PC-9 (cell line): ENCODE measurements around the gene DCST2. TPM values are rescaled to one million over a fixed set of nuclear protein-coding genes. Genes with fewer than 3 reads are reported as not detected.
A peak's percentile ranks its signal among the peaks of the same experiment; 100 is the strongest.

Experiments
- BruUV-seq: library from RNA; stranded (reverse); fragments of 400-500 nt; replicated peaks from 2 replicates; lab custom pipeline; 2021; lab: Mats Ljungman, UMichigan
- CTCF ChIA-PET: fragments of 300-600 bp; sonication (Branson Sonifier 250); formaldehyde crosslinking; loops from one replicate; lab custom pipeline; 2022; ENCODE audit warnings: antibody characterized with exemption; lab: Charles Lee
- POLR2A ChIA-PET: fragments of 300-600 bp; sonication (Branson Sonifier 250); formaldehyde crosslinking; loops from one replicate; lab custom pipeline; 2022; ENCODE audit warnings: antibody characterized with exemption; ENCODE audit not compliant: unreplicated experiment; lab: Charles Lee
- DNase-seq, 2 experiments: peaks; one replicate each; pipeline versions ENCODE4 v3.0.0 to v3.0.0-alpha.2; 2015 to 2022; ENCODE audit warnings: mixed read lengths in 1 of 2
- H2AFZ ChIP-seq: fragments of 200-600 bp; sonication (generic); 2 replicates; pipeline ENCODE4 v1.8.1; 2017; ENCODE audit warnings: antibody characterized with exemption
- H3F3A ChIP-seq: fragments of 200-600 bp; sonication (generic); 2 replicates; pipeline ENCODE4 v1.8.1; 2017; ENCODE audit warnings: antibody characterized with exemption, mild to moderate bottlenecking, low read depth; ENCODE audit not compliant: insufficient read depth
- H3K27ac ChIP-seq: fragments of 200-600 bp; sonication (generic); 2 replicates; pipeline ENCODE4 v1.6.1; 2016; ENCODE audit warnings: mixed run types
- H3K27me3 ChIP-seq: fragments of 200-600 bp; sonication (generic); 2 replicates; pipeline ENCODE4 v1.6.1; 2016; ENCODE audit warnings: low read depth, mixed run types; ENCODE audit not compliant: insufficient read depth
- H3K36me3 ChIP-seq: fragments of 200-600 bp; sonication (generic); 2 replicates; pipeline ENCODE4 v1.6.1; 2016; ENCODE audit warnings: low read depth, mixed run types
- H3K4me1 ChIP-seq: fragments of 200-600 bp; sonication (generic); replicated peaks from 2 replicates; pipeline ENCODE4 v1.6.1; 2016; ENCODE audit warnings: mixed run types; ENCODE audit not compliant: insufficient read depth
- H3K4me2 ChIP-seq: fragments of 200-600 bp; sonication (generic); 2 replicates; pipeline ENCODE4 v1.6.1; 2017; ENCODE audit warnings: mixed run types
- H3K4me3 ChIP-seq: fragments of 200-600 bp; sonication (generic); 2 replicates; pipeline ENCODE4 v1.6.1; 2016; ENCODE audit warnings: mixed run types
- H3K79me2 ChIP-seq: fragments of 200-600 bp; sonication (generic); 2 replicates; pipeline ENCODE4 v1.6.1; 2017; ENCODE audit warnings: low read depth, mixed run types
- H3K9me2 ChIP-seq: fragments of 200-600 bp; sonication (generic); 2 replicates; pipeline ENCODE4 v1.8.1; 2017; ENCODE audit warnings: mild to moderate bottlenecking; ENCODE audit not compliant: insufficient read depth
- H3K9me3 ChIP-seq: fragments of 200-600 bp; sonication (generic); 2 replicates; pipeline ENCODE4 v1.8.1; 2016; ENCODE audit warnings: low read depth; ENCODE audit not compliant: insufficient read depth
- H4K20me1 ChIP-seq: fragments of 200-600 bp; sonication (generic); 2 replicates; pipeline ENCODE4 v1.8.1; 2017; ENCODE audit not compliant: insufficient read depth
- CTCF ChIP-seq: fragments of 200-600 bp; sonication (generic); conservative IDR thresholded peaks from 2 replicates; pipeline ENCODE4 v1.6.1; 2017; ENCODE audit warnings: mixed run types, antibody characterized with exemption, mild to moderate bottlenecking, moderate library complexity
- EZH2 ChIP-seq: fragments of 200-600 bp; sonication (generic); IDR thresholded peaks from 2 replicates; pipeline ENCODE4 v1.8.0; 2017; ENCODE audit warnings: antibody characterized with exemption, low read depth
- intact Hi-C: fragments of 100-400 bp; cut with micrococcal nuclease; formaldehyde crosslinking; loops from one replicate; pipeline ENCODE4 v1.10.0; 2022; ENCODE audit not compliant: unreplicated experiment
- microRNA-seq: library from miRNA; unstranded; fragments of <30 nt; microRNA quantifications from one replicate; pipeline ENCODE4 v1.2.0, GENCODE V29; 2021; ENCODE audit warnings: borderline number of aligned reads, borderline replicate concordance
- total RNA-seq: library from RNA; stranded (reverse); gene quantifications from 2 replicates; pipeline ENCODE4 v1.2.3, GENCODE V29; 2021

Gene DCST2
- total RNA-seq, 1 experiment from 2014 or later, result 4.4 TPM

GRCh38 chr1:154969246-154969645, 64.3 kb downstream of the DCST2 start:
- Histone ChIP-seq H3K79me2 (peaks cover 41% of the 10 kb centered on the region), H3K4me3 (peak overlapping the region; percentile 87; the same call in 1 of the 2 replicates), H4K20me1 (no peaks in the 10 kb centered on the region), H3K4me2 (peak overlapping the region; percentile 93), H3K36me3 (peaks cover 33% of the 10 kb centered on the region; the same call in 1 of the 2 replicates), H3K9me3 (no peaks in the 10 kb centered on the region), H3F3A (peaks cover 62% of the 10 kb centered on the region), H3K27me3 (no peaks in the 10 kb centered on the region), H3K27ac (no peak overlapping the region), H3K9me2 (no peaks in the 10 kb centered on the region), H2AFZ (no peak overlapping the region), H3K4me1 (peaks cover 44% of the 10 kb centered on the region)
- TF ChIP-seq CTCF, result no peak
- no peak for TF ChIP-seq EZH2
- POLR2A ChIA-PET, result interaction anchor here (0.7 kb wide), 1 partner anchor 26 kb away, joined by 8 read pairs; no protein-coding TSS in a partner anchor
- no peak for DNase-seq
- intact Hi-C loops, result no loop called here
- CTCF ChIA-PET, result interaction anchor here (0.5 kb wide), 1 partner anchor 616 kb away, joined by 4 read pairs; no protein-coding TSS in a partner anchor
- no TSS peak for BruUV-seq

- H3K9me3 ChIP-seq, result no peaks in the 10 kb centered on the region
- H2AFZ ChIP-seq, result no peak overlapping the region
- H3K79me2 ChIP-seq, result peaks cover 41% of the 10 kb centered on the region
- ChIA-PET CTCF (interaction anchor here (0.5 kb wide), 1 partner anchor 617 kb away, joined by 4 read pairs; no protein-coding TSS in a partner anchor), POLR2A (no interaction called here)
- intact Hi-C loops, result no loop called here
- peak overlapping the region; percentile 87; the same call in 1 of the 2 replicates for H3K4me3 ChIP-seq
- H4K20me1 ChIP-seq, result no peaks in the 10 kb centered on the region
- no peak overlapping the region for H3K27ac ChIP-seq
- no peaks in the 10 kb centered on the region for H3K9me2 ChIP-seq
- H3K4me2 ChIP-seq, result peak overlapping the region; percentile 93
- peaks cover 44% of the 10 kb centered on the region for H3K4me1 ChIP-seq
- BruUV-seq, result no TSS peak
- no peaks in the 10 kb centered on the region for H3K27me3 ChIP-seq
- peaks cover 64% of the 10 kb centered on the region for H3F3A ChIP-seq
- no peak for DNase-seq
- peaks cover 33% of the 10 kb centered on the region for H3K36me3 ChIP-seq
- TF ChIP-seq CTCF (no peak), EZH2 (no peak)
Observed at GRCh38 chr1:154968731-154969130, 64.8 kb downstream of the DCST2 start.

Small RNAs within 50 kb of the gene (microRNA-seq; reads per million reads assigned to microRNA genes)
- not detected for gene MIR4258

Other genes starting within 250 kb of the DCST2 start
- 0.33 and 1.1 TPM in 2 replicates for gene KCNN3, start 163.5 kb downstream of the DCST2 start, total RNA-seq
- gene PMVK, start 97.1 kb downstream of the DCST2 start, total RNA-seq, result 27.1 and 38.2 TPM in 2 replicates
- gene PBXIP1, start 77.7 kb downstream of the DCST2 start, total RNA-seq, result 36.3 and 40.2 TPM in 2 replicates
- 30.0 and 33.2 TPM in 2 replicates for gene PYGO2, start 72.0 kb downstream of the DCST2 start, total RNA-seq
- 162 and 210 TPM in 2 replicates for gene SHC1, start 63.0 kb downstream of the DCST2 start, total RNA-seq
- 236 and 300 TPM in 2 replicates for gene CKS1B, start 59.1 kb downstream of the DCST2 start, total RNA-seq
- gene FLAD1, start 50.4 kb downstream of the DCST2 start, total RNA-seq, result 47.9 and 54.2 TPM in 2 replicates
- gene LENEP, start 40.2 kb downstream of the DCST2 start, total RNA-seq, result 1.2 and 1.3 TPM in 2 replicates
- 38.6 and 44.1 TPM in 2 replicates for gene ZBTB7B, start 31.0 kb downstream of the DCST2 start, total RNA-seq
- 0.22 and 0.43 TPM in 2 replicates for gene DCST1, start within 50 bp of the DCST2 start, total RNA-seq
- 187 and 195 TPM in 2 replicates for gene ADAM15, start 17.5 kb upstream of the DCST2 start, total RNA-seq
- 14.0 and 17.3 TPM in 2 replicates for gene EFNA4, start 30.0 kb upstream of the DCST2 start, total RNA-seq
- 6.7 and 8.8 TPM in 2 replicates for gene EFNA3, start 45.1 kb upstream of the DCST2 start, total RNA-seq
- 30.6 and 35.7 TPM in 2 replicates for gene EFNA1, start 94.1 kb upstream of the DCST2 start, total RNA-seq
- 54.9 and 67.6 TPM in 2 replicates for gene SLC50A1, start 102.1 kb upstream of the DCST2 start, total RNA-seq
- 83.7 and 127 TPM in 2 replicates for gene DPM3, start 106.8 kb upstream of the DCST2 start, total RNA-seq
- gene KRTCAP2, start 139.5 kb upstream of the DCST2 start, total RNA-seq, result 112 and 156 TPM in 2 replicates
- 6.0 and 6.2 TPM in 2 replicates for gene TRIM46, start 140.1 kb upstream of the DCST2 start, total RNA-seq
- gene THBS3, start 174.1 kb upstream of the DCST2 start, total RNA-seq, result 45.4 and 58.8 TPM in 2 replicates
- 56.1 and 68.9 TPM in 2 replicates for gene MTX1, start 174.9 kb upstream of the DCST2 start, total RNA-seq
- gene ENTREP3, start 221.7 kb upstream of the DCST2 start, total RNA-seq, result 56.9 and 60.8 TPM in 2 replicates
- gene SCAMP3, start 228.6 kb upstream of the DCST2 start, total RNA-seq, result 56.9 and 64.1 TPM in 2 replicates
- gene CLK2, start 239.7 kb upstream of the DCST2 start, total RNA-seq, result 39.1 and 43.9 TPM in 2 replicates
- 6.6 and 7.5 TPM in 2 replicates for gene HCN3, start 243.7 kb upstream of the DCST2 start, total RNA-seq